Measurements from ENCODE around the gene TCF7L2.
A peak's percentile ranks its signal among the peaks of the same experiment; 100 is the strongest.
"Not testable (repeated sequence)": the region's sequence is repeated elsewhere in the genome, so short reads cannot be mapped to it uniquely, and the experiment has no call there.

Gene TCF7L2

GRCh38 chr10:113095419-113096127, 145.5 kb downstream of the TCF7L2 start:
- DNase-seq (ENCODE audit: low spot score): no peak

- DNase-seq (ENCODE audit: low spot score): peak; percentile 28
These were observed 146.3 kb downstream of the TCF7L2 start for GRCh38 chr10:113096128-113096996.

- no peak for DNase-seq (ENCODE audit: low spot score)
These were observed 147.0 kb downstream of the TCF7L2 start for GRCh38 chr10:113097036-113097435.

- no peak for DNase-seq (ENCODE audit: low spot score)
These were observed 149.6 kb downstream of the TCF7L2 start for GRCh38 chr10:113099431-113100183.

- no peak for DNase-seq (ENCODE audit: low spot score)
These were observed 150.2 kb downstream of the TCF7L2 start for GRCh38 chr10:113100281-113100680.

- no peak for DNase-seq (ENCODE audit: low spot score)
These were observed 153.2 kb downstream of the TCF7L2 start for GRCh38 chr10:113103131-113103840.

- no peak for DNase-seq (ENCODE audit: low spot score)
These were observed 154.0 kb downstream of the TCF7L2 start for GRCh38 chr10:113104047-113104446.

- DNase-seq (ENCODE audit: low spot score): peak; percentile 41
These were observed 158.3 kb downstream of the TCF7L2 start for GRCh38 chr10:113108194-113108835.

GRCh38 chr10:113108948-113109347, 158.9 kb downstream of the TCF7L2 start:
- no peak for DNase-seq (ENCODE audit: low spot score)

GRCh38 chr10:113109482-113109881, 159.4 kb downstream of the TCF7L2 start:
- not testable (repeated sequence) for DNase-seq (ENCODE audit: low spot score)

- DNase-seq (ENCODE audit: low spot score): no peak
These were observed 161.2 kb downstream of the TCF7L2 start for GRCh38 chr10:113111260-113111659.

- DNase-seq (ENCODE audit: low spot score): no peak
These were observed 162.1 kb downstream of the TCF7L2 start for GRCh38 chr10:113111900-113112853.

GRCh38 chr10:113113241-113113640, 163.2 kb downstream of the TCF7L2 start:
- no peak for DNase-seq (ENCODE audit: low spot score)

- no peak for DNase-seq (ENCODE audit: low spot score)
These were observed 163.9 kb downstream of the TCF7L2 start for GRCh38 chr10:113113918-113114317.

GRCh38 chr10:113115556-113115955, 165.5 kb downstream of the TCF7L2 start:
- DNase-seq (ENCODE audit: low spot score): no peak

GRCh38 chr10:113118882-113119281, 168.8 kb downstream of the TCF7L2 start:
- DNase-seq (ENCODE audit: low spot score): no peak

- DNase-seq (ENCODE audit: low spot score): no peak
These were observed 169.8 kb downstream of the TCF7L2 start for GRCh38 chr10:113119801-113120200.

GRCh38 chr10:113121153-113121552, 171.1 kb downstream of the TCF7L2 start:
- DNase-seq (ENCODE audit: low spot score): no peak

- no peak for DNase-seq (ENCODE audit: low spot score)
These were observed 172.9 kb downstream of the TCF7L2 start for GRCh38 chr10:113122947-113123346.

- DNase-seq (ENCODE audit: low spot score): no peak
These were observed 174.7 kb downstream of the TCF7L2 start for GRCh38 chr10:113124724-113125123.
